Measurements from ENCODE around the gene SART3. TPM values are rescaled to one million over a fixed set of nuclear protein-coding genes. Genes with fewer than 3 reads are reported as not detected.

Gene SART3
- total and polyA plus RNA-seq, 2 of the 13 experiments (the other 11 are each of a cell fraction or from before 2014, with no cell fraction given): 16.1 to 69.9 TPM

GRCh38 chr12:108582978-108583770 lies 22.2 kb upstream of the SART3 start:
- H3K9me3 ChIP-seq (ENCODE audit: low read length): no peaks in the 10 kb centered on the region
- H3K36me3 ChIP-seq (replicated peaks in 1 of 2; ENCODE audit: control insufficient read depth in 1 of 2, insufficient read depth in 2 of 2, low read length in 2 of 2): no peaks in the 10 kb centered on the region
- WGBS (ENCODE audit: low lambda C conversion rate): 9% methylated on average over 4 of the region's 10 CpGs
- no peaks in the 10 kb centered on the region for H4K20me1 ChIP-seq (ENCODE audit: insufficient read depth, low read length)
- no peak for ATAC-seq
- intact Hi-C loops (cut with micrococcal nuclease; ENCODE audit: unreplicated experiment): no loop called here
- TF ChIP-seq ZNF136 (CRISPR knock-in tag; IDR thresholded peaks at IDR 0.05; ENCODE audit: low read depth): no peak
- no peak for TF ChIP-seq NKX3-1 (CRISPR knock-in tag; IDR thresholded peaks at IDR 0.05)
- TF ChIP-seq, protein P1, sequence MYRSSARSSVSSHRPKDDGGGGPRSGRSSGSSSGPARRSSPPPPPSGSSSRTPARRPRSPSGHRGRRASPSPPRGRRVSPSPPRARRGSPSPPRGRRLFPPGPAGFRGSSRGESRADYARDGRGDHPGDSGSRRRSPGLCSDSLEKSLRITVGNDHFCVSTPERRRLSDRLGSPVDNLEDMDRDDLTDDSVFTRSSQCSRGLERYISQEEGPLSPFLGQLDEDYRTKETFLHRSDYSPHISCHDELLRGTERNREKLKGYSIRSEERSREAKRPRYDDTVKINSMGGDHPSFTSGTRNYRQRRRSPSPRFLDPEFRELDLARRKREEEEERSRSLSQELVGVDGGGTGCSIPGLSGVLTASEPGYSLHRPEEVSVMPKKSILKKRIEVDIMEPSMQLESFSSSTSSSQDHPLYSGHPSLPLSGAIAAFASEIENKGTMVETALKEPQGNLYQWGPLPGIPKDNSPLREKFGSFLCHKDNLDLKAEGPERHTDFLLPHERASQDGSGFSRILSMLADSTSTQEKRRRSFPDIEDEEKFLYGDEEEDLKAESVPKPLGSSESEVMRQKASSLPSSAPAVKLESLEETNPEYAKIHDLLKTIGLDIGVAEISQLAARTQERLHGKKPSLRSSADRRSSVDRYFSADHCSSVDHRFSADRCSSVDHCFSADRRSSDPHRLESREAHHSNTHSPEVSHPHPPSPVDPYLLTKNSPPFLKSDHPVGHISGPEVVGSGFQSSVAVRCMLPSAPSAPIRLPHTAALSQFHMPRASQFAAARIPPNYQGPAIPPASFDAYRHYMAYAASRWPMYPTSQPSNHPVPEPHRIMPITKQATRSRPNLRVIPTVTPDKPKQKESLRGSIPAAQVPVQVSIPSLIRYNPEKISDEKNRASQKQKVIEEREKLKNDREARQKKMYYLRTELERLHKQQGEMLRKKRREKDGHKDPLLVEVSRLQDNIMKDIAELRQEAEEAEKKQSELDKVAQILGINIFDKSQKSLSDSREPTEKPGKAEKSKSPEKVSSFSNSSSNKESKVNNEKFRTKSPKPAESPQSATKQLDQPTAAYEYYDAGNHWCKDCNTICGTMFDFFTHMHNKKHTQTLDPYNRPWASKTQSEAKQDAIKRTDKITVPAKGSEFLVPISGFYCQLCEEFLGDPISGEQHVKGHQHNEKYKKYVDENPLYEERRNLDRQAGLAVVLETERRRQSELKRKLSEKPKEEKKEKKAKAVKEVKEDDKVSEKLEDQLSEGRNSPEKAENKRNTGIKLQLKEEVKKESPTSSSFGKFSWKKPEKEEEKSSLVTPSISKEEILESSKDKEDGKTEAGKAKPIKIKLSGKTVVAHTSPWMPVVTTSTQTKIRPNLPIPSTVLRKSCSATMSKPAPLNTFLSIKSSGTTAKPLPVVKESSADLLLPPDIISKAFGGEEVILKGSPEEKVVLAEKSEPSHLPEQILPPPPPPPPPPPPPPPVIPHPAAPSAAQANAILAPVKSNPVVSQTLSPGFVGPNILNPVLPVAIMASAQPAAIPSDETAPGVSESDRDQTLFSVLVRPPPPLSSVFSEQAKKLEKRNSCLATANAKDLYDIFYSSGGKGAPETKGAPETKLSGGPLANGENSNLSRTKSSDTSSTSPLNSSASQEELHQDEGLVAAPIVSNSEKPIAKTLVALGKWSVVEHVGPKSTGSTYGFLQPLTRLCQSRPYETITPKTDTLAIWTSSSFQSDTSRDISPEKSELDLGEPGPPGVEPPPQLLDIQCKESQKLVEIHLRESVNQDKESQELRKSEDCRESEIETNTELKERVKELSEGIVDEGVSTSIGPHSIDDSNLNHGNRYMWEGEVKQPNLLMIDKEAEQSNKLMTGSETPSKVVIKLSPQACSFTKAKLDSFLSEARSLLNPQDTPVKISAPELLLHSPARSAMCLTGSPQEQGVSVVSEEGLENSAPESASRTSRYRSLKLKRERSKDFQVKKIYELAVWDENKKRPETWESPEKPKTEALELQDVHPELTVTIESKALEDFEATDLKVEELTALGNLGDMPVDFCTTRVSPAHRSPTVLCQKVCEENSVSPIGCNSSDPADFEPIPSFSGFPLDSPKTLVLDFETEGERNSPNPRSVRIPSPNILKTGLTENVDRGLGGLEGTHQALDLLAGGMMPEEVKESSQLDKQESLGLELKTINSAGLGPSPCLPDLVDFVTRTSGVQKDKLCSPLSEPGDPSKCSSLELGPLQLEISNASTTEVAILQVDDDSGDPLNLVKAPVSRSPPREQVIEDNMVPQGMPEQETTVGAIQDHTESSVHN (CRISPR knock-in tag; IDR thresholded peaks at IDR 0.05): no peak
- no peak for TF ChIP-seq SOX13 (IDR thresholded peaks at IDR 0.05)
- no peak for TF ChIP-seq SOX13 (CRISPR knock-in tag; conservative IDR thresholded peaks at IDR 0.05 in 1 of 2, IDR thresholded peaks at IDR 0.05 in 1 of 2)
- TF ChIP-seq IRF2 (CRISPR knock-in tag; IDR thresholded peaks at IDR 0.05): no peak
- TF ChIP-seq DNMT3B (CRISPR knock-in tag; conservative IDR thresholded peaks at IDR 0.05): no peak
- TF ChIP-seq KLF9 (CRISPR knock-in tag; IDR thresholded peaks at IDR 0.05; ENCODE audit: low read depth): no peak
- TF ChIP-seq ZMAT3 (CRISPR knock-in tag; conservative IDR thresholded peaks at IDR 0.05): no peak
- no peak for TF ChIP-seq NR2F1 (CRISPR knock-in tag; IDR thresholded peaks at IDR 0.05)
- no peak for TF ChIP-seq SRY (CRISPR knock-in tag; IDR thresholded peaks at IDR 0.05)
- BruUV-seq (replicated peaks): no TSS peak
- H2AFZ ChIP-seq (ENCODE audit: low read length): no peak overlapping the region
- no peaks in the 10 kb centered on the region for H3K79me2 ChIP-seq (ENCODE audit: insufficient read depth, low read length)
- ChIA-PET POLR2A (no interaction called here), CTCF (ENCODE audit: low intra/inter-chr PET ratio, low total read pairs) (no interaction called here)
- no peak for DNase-seq (ENCODE audit: low spot score)
- in situ Hi-C loops (cut with HindIII; ENCODE audit: extremely low pct_ligation_motif_present, low pct_unique_long_range_greater_than_20kb): no loop called here
- no peak overlapping the region for H3K27ac ChIP-seq (ENCODE audit: extremely low read length, insufficient read depth, low read length)
- H3K4me3 ChIP-seq (replicated peaks in 1 of 3; ENCODE audit: insufficient read depth in 1 of 3, low read depth in 2 of 3, low read length in 3 of 3): no peak overlapping the region
- no peak overlapping the region for H3K4me2 ChIP-seq (ENCODE audit: low read depth, low read length)
- H3K27me3 ChIP-seq (ENCODE audit: control insufficient read depth in 1 of 2, insufficient read depth in 2 of 2, low read length in 2 of 2): peaks cover 2 to 10% of the 10 kb centered on the region in 2 experiments; a peak in 3 of 5 replicates
- FAIRE-seq: no peak
- no peak overlapping the region for H3K9ac ChIP-seq (ENCODE audit: insufficient read depth, low read depth, low read length)
- H3K4me1 ChIP-seq (ENCODE audit: insufficient read depth, low read length): no peaks in the 10 kb centered on the region

Measured in HepG2 (cell line).